Astrocyte of the cerebellum (primary cell): ENCODE measurements around the gene ZBTB8OS.
"Not testable (repeated sequence)": the region's sequence is repeated elsewhere in the genome, so short reads cannot be mapped to it uniquely, and the experiment has no call there.

ENCODE experiments used
- DNase-seq: peaks from one replicate; pipeline ENCODE4 v3.0.0-alpha.2; 2011; ENCODE audit warnings: low read depth
- H3K4me3 ChIP-seq: 2 replicates; pipeline ENCODE4 v1.5.1; 2011; ENCODE audit warnings: mild to moderate bottlenecking, low read depth, low read length, moderate library complexity
- in situ Hi-C: cut with HindIII; loops from 2 replicates; pipeline ENCODE4 v1.10.0; 2017; ENCODE audit warnings: low sequenced_read_pairs
- TF ChIP-seq, protein P1 (sequence below): IDR thresholded peaks from 2 replicates; pipeline ENCODE4 v1.5.1; 2012; ENCODE audit warnings: low read length, low read depth, moderate library complexity, mild to moderate bottlenecking; ENCODE audit errors: missing control alignments

ZBTB8OS gene

DNA sequence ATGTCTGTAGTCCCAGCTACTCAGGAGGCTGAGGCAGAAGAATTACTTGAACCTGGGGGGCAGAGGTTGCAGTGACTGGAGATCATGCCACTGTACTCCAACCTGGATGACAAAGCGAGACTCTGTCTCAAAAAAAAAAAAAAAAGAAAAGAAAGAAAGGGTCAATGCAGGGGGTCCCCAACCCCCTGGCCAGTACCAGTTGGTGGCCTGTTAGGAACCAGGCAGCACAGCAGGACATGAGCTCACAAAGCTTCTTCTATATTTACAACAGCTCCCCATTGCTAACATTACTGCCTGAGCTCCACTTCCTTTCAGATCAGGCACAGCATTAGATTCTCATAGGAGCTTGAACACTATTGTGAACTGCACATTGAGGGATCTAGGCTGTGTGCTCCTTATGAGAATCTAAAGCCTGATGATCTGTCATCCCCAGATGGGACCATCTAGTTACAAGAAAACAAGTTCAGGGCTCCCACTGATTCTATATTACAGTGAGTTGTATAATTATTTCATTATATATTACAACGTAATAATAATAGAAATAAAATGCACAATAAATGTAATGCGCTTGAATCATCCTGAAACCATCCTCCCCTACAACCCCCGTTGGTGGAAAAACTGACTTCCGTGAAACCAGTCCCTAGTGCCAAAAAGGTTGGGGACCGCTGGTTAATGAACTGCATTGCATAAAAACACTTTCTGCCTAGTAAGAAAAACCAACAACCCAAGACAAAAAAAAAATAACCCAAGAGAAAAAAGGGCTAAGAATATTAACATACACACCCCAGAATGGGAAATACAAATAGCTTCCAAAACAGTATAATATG lies 2.8 kb downstream of the ZBTB8OS start:
- TF ChIP-seq, protein P1, sequence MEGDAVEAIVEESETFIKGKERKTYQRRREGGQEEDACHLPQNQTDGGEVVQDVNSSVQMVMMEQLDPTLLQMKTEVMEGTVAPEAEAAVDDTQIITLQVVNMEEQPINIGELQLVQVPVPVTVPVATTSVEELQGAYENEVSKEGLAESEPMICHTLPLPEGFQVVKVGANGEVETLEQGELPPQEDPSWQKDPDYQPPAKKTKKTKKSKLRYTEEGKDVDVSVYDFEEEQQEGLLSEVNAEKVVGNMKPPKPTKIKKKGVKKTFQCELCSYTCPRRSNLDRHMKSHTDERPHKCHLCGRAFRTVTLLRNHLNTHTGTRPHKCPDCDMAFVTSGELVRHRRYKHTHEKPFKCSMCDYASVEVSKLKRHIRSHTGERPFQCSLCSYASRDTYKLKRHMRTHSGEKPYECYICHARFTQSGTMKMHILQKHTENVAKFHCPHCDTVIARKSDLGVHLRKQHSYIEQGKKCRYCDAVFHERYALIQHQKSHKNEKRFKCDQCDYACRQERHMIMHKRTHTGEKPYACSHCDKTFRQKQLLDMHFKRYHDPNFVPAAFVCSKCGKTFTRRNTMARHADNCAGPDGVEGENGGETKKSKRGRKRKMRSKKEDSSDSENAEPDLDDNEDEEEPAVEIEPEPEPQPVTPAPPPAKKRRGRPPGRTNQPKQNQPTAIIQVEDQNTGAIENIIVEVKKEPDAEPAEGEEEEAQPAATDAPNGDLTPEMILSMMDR, result no peak
- in situ Hi-C loops, result no loop called here
- no peak for DNase-seq
- no peak overlapping the region for H3K4me3 ChIP-seq

- in situ Hi-C loops, result no loop called here
- DNase-seq, result no peak
- TF ChIP-seq, protein P1, result no peak
- H3K4me3 ChIP-seq, result no peak overlapping the region
Measured at GRCh38 chr1:32644426-32644825, 5.9 kb downstream of the ZBTB8OS start.

GRCh38 chr1:32642292-32642827 lies 8.0 kb downstream of the ZBTB8OS start:
- in situ Hi-C loops, DNase-seq: not testable (repeated sequence)

DNA sequence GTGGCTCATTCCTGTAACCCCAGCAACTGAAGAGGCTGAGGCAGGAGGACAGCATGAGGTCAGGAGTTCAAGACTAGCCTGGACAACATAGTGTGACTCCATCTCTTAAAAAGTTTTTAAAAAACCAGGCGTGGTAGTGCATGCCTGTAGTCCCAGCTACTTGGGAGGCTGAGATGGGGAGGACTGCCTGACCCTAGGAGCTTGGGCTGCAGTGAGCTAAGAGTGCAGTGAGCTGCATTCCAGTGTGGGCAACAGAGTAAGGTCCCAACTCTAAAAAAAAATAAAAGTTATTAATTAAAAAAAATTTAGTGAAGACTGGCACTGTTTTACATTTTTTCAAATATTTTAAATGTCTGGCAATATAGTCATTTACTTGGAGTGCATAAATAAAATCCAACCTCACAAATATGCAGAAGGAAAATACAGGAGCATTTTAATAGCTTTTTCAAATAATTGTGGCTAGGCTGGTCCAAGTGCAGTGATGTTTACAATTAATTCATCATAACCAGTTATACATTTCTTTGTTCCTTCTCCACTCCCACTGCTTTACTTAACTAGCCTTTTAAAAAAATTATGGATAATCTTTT lies 10.8 kb downstream of the ZBTB8OS start:
- H3K4me3 ChIP-seq, result no peak overlapping the region
- in situ Hi-C loops, result no loop called here
- TF ChIP-seq, protein P1, result no peak
- DNase-seq, result no peak

More at GRCh38 chr1:32642292-32642827, 8.0 kb downstream of the ZBTB8OS start:
- not testable (repeated sequence) for H3K4me3 ChIP-seq

- in situ Hi-C loops, result no loop called here
- no peak for DNase-seq
- H3K4me3 ChIP-seq, result no peak overlapping the region
- TF ChIP-seq, protein P1, result no peak
Measured at GRCh38 chr1:32636914-32637645, 13.3 kb downstream of the ZBTB8OS start.

DNA sequence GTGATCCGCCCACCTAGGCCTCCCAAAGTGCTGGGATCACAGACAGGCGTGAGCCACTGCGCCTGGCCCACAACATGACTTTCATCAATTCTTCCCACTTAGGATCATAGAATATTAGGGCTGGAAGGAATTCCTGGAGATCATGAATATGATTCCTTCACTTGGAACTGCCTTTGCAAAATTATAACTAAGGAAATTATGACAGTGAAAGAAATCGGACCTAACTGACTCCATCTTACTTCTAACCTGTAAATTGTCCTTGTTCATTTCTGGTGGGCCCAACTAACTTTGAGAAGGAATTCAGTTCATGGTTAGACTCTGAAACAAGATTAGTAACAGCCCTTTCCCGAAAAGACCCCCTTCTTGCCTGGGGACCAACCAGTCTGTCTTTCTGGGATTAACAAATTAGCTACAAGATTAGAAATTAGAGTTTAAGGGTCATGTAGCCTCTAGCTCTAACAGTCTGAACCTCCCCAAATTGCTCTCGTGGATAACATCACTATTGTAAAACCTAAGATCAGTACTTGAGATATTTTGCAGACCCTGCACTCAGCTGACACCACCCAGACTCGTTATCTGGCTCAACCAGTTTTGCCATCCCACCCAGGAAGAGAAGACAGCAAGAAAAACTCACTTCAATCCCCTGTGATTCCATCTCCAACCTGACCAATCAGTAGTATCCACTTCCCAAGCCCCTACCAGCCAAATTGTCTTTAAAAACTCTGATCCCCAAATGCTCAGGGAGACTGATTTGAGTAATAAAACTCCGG lies 14.7 kb downstream of the ZBTB8OS start:
- DNase-seq, result no peak
- no peak overlapping the region for H3K4me3 ChIP-seq
- in situ Hi-C loops, result no loop called here
- TF ChIP-seq, protein P1, result no peak
